ENCODE results near the gene DGCR6L.
"Not testable (repeated sequence)": the region's sequence is repeated elsewhere in the genome, so short reads cannot be mapped to it uniquely, and the experiment has no call there.

Gene DGCR6L

DNA sequence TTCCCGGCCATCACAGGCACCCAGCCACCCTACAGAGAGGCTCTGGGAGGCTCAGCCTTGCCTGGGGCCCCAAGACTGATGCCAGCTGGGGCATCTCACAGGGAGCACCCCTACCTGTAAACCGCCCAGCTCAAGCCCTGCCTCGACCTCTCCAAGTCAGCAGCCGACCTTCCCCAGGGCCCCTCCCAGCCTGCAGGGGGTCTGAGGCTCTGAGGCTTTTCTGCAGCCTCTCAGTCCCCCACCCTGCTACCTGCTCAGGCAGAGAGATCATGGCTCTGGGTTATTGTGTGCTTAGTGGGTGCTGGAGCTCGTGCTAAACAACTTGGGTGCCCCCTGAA, 28.6 kb downstream of the DGCR6L start:
- FAIRE-seq = no peak

DNA sequence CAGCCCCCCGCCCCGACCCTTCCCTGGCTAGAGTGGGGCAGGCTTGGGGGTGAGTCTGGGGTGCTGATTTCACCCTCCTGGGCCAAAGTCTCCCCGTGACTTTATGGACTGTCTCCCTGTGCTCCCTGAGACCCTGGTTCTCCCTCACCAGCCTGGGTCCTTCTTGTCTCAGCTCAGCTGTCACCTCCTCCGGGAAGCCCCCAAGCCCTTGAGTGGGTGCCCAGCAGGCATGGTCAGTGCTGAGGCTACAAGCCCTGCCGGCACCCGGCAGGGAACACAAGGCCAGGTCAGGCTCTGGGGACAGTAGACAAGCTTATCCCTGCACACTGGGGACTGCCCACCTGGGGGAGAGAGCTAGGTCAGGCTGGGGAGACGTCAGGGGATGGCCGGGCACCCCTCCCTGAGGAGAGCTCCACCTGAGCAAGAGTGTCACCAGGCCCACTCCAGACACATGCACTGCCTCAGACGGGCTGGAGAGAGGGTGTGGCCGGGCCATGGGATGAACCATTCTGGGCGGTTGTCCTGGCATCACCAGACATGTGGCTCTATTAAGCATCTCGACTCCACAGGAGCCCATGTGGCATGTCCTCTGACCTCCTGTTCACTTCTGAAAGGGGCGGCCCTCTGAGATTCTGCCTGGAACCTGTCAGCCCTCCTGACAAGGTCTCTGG, 29.1 kb downstream of the DGCR6L start:
- FAIRE-seq = no peak

DNA sequence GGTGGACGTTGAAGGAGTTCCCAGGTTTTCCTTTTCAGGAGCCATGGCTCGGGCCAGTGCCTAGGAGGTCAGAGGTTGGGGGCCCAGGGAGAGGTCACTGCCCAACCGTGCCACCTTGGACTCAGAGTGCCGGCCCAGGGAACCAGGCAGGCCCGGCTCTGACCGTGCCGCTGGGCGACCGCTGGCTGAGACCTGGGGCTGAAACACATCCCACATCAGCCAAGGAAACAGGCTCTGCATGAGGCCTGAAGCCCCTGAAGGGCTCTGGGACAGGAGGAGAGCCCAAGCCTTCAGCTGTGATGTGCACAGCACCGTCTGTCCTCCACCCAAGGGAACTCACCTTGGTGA, 29.8 kb downstream of the DGCR6L start:
- FAIRE-seq = no peak

- not testable (repeated sequence) for FAIRE-seq
These were observed 30.4 kb downstream of the DGCR6L start for GRCh38 chr22:20289182-20290044.

GRCh38 chr22:20286784-20287423, 33.0 kb downstream of the DGCR6L start:
- not testable (repeated sequence) for FAIRE-seq

GRCh38 chr22:20286312-20286660, 33.6 kb downstream of the DGCR6L start:
- not testable (repeated sequence) for FAIRE-seq

DNA sequence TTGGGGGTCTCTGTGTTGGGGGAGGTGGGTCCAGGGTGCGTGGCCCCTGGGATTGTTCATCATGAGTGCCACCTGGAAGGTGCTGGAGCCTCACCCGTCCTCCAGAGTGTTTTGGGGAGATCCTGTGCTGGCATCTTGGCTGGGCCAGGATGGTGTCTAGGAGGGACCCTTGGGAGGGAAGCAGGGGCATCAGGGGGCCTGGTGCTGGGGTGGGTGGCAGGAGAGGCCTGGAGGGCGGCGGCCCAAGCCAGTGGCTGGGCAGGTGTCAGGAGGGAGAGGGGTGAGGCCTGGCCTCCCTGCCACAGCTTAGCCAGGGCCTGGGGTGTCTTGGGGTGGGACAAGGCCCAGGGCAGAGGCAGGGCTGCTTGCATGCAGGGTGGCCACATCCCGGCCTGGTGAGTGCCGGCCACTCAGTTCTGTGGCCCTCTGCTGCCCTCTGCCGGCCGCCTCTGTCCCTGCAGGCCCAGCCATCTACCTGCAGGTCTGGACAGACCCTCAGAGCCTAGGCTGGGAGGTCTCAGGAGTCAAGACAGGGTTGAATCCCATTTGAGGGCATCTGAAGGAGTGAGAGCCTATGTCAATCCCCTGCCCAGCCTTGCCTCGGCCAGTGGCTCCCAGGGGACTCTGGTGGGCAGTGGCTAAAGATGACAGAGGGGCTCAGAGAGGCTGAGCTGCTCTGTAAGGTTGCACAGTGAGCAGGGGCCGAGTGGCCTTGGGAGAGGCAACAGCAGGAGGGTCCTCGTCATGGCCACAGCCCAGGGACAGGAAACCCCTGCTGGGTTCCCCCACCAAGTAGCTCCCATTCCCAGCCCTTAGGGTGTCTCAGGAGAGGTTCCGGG, 34.2 kb downstream of the DGCR6L start:
- peak; percentile 19 for FAIRE-seq

DNA sequence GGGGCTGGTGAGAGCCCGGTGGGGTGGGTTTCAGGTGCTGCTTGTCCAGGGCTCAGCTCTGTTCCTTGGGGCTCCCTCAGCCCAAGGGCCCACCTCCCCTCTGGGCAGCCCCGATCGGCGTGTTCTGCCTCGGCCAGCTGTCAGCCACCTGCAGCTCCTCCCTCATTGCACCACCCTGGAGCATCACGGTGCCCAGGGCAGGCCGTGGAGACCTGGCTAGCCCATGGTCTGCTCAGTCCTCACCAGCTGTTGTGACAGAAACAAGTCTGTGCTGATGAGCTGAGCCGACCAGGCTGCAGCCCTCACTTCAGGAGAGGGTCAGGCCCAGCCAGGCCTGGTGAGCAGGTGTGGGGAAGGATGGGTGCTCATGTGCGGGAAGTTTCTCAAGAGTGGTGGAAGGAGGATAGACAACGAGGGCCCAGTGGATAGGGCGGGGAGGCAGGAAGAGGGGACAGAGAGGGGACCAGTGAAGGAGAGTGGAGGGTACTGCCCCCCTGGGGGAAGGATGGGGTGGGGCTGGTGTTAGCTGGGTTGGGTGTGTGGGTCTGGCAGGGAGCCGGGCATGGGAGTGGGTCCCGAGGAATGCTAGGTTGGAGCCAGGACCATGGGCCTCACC, 35.3 kb downstream of the DGCR6L start:
- FAIRE-seq = no peak

DNA sequence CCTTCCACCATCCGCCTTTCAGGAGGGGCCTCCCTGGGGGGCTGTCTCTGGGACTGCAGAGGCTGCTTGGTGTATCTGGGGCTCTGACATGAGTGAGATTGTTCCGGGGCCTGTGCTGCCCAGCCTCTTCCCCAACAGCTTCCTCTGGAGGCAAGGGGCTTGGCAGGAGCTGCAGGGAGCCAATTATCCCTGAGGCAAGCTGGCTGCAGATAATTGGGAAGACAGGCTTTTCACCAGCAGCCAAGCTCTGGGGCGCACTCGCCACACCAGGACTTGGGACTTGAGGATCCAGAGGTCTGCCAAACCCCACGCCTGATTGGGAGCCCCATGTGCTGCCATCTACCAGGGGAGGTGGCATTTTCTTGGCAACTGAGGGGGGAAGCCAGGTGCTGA, 36.2 kb downstream of the DGCR6L start:
- no peak for FAIRE-seq

GRCh38 chr22:20282901-20283673, 36.8 kb downstream of the DGCR6L start:
- FAIRE-seq = no peak

GRCh38 chr22:20281891-20282290, 38.0 kb downstream of the DGCR6L start:
- FAIRE-seq = no peak

DNA sequence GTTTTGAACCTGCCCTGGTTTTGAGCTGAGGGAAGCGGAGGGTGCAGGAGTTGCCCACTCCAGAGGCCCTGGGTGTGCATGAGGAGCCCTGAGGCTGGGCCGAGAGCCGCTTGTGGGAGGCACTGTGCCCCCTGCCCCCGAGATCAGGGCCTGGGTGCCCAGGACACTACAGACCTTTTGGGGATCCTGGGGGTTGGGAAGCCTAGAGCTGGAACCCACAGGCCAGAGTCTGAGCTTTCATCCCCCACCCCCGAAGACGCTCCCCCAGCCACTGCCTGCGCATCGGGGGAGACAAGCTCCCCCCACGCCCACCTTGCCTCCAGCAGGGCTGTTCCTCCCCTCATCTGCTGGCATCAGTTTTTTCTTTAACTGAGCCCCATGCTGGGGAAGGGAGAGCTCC, 38.4 kb downstream of the DGCR6L start:
- not testable (repeated sequence) for FAIRE-seq

- no peak for FAIRE-seq
These were observed 39.0 kb downstream of the DGCR6L start for GRCh38 chr22:20280866-20281265.

DNA sequence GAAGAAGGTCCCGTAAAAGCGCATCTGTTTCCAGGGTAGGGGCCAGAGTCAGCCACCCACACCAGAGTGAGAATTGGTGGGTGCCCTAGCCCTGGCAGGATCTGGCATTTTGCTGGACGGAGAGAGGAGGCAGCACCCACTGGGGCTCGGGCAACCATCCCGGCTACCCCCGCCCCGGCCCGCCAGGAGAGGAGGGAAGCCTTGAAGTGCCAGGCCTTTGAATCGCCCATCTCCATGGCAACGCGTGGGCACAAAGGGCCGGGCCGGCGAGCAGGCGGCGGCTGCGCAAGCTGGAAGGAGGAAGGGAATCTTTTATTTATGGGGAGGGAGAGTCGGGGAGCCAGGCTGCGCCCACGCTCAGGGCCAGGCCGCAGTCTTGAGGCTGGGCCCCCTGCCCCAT, 39.7 kb downstream of the DGCR6L start:
- FAIRE-seq = not testable (repeated sequence)

DNA sequence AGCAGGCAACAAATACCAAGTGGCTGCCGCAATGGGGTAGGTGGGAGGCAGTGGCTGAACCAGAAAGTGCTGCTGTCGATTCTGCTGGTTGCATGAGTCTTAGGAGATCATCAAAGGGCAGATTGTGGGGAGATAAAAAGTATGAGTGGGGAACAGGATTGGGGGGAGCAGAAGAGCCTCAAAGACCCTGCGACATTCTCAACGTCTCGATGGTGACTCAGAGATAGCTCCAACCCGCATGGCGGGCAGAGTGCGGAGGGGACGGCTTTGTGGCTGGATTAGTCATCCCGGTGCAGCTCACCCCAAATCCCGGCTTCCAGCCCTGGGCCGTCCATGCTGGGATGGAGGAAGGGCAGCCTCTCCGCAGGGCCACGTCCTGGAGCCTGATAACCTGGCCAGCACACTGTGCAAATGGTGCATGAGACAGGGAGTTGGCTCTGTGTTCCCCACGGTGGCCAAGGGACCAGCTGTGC, 40.2 kb downstream of the DGCR6L start:
- FAIRE-seq = no peak

DNA sequence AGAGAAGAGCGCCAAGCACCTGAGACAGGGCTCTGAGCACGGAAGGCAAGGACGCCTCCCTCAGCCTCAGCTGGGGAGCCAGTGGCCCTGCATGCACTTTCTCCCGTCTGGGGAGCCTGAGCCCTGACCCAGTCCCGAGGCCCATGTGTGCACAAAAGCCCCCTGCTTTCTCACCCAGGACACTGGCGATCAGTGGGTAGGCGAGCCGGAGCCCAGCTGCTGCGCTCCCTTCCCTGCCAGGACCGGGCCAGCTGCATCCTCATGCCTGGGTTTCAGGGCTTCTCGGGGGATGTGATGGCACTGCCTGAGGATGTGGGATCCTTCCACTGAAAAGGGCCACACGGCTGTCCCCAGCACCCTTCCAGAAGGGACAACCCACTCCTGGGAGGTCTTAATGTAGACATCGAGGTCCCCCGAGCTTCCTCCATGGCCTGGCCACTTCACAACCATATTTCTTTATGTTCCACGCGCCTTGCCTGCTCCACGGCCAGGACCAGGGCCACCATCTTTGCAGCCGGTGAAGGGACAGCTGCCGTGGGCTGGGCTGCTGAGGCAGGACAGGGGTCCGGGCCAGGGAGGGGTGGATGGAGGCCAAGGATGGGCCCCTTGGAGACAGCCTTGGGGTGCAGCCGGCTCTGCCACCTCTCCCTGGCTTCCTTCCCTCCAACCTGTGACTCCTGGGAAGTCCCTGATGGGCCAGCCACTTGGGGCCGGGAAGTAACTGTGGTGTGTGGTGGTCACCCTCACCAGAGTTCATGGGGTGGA, 41.0 kb downstream of the DGCR6L start:
- FAIRE-seq = not testable (repeated sequence)

- FAIRE-seq = not testable (repeated sequence)
These were observed 41.8 kb downstream of the DGCR6L start for GRCh38 chr22:20277936-20278635.

- FAIRE-seq = no peak
These were observed 43.4 kb downstream of the DGCR6L start for GRCh38 chr22:20276468-20276867.

GRCh38 chr22:20275836-20276235, 44.0 kb downstream of the DGCR6L start:
- no peak for FAIRE-seq

- FAIRE-seq = not testable (repeated sequence)
These were observed 44.5 kb downstream of the DGCR6L start for GRCh38 chr22:20275325-20275724.
